ENCODE data around the gene CHKB.

The CHKB gene

GRCh38 chr22:50550395-50550794 is 32.3 kb downstream of the CHKB start:
- no peak for TF ChIP-seq POLR2AphosphoS5 (IDR thresholded peaks at IDR 0.05; ENCODE audit: low read depth, low read length)
- TF ChIP-seq SIN3A (IDR thresholded peaks at IDR 0.05; ENCODE audit: borderline replicate concordance, insufficient read depth, low read length) = no peak
- TF ChIP-seq TAF1 (IDR thresholded peaks at IDR 0.05; ENCODE audit: borderline replicate concordance, insufficient read depth, low read length) = no peak
- TF ChIP-seq REST (IDR thresholded peaks at IDR 0.05; ENCODE audit: insufficient read depth in 1 of 2, low read depth in 2 of 2, low read length in 2 of 2) = no peak
- TF ChIP-seq FOXP2 (optimal IDR thresholded peaks at IDR 0.05; ENCODE audit: borderline replicate concordance, extremely low read depth, extremely low read length, insufficient read depth) = no peak

GRCh38 chr22:50548921-50549790 is 33.5 kb downstream of the CHKB start:
- TF ChIP-seq FOXP2 (optimal IDR thresholded peaks at IDR 0.05; ENCODE audit: borderline replicate concordance, extremely low read depth, extremely low read length, insufficient read depth) (no peak), REST (IDR thresholded peaks at IDR 0.05; ENCODE audit: insufficient read depth in 1 of 2, low read depth in 2 of 2, low read length in 2 of 2) (no peak), SIN3A (IDR thresholded peaks at IDR 0.05; ENCODE audit: borderline replicate concordance, insufficient read depth, low read length) (no peak), TAF1 (IDR thresholded peaks at IDR 0.05; ENCODE audit: borderline replicate concordance, insufficient read depth, low read length) (no peak), POLR2AphosphoS5 (IDR thresholded peaks at IDR 0.05; ENCODE audit: low read depth, low read length) (no peak)

- TF ChIP-seq REST (IDR thresholded peaks at IDR 0.05; ENCODE audit: insufficient read depth in 1 of 2, low read depth in 2 of 2, low read length in 2 of 2) (no peak), FOXP2 (optimal IDR thresholded peaks at IDR 0.05; ENCODE audit: borderline replicate concordance, extremely low read depth, extremely low read length, insufficient read depth) (no peak), SIN3A (IDR thresholded peaks at IDR 0.05; ENCODE audit: borderline replicate concordance, insufficient read depth, low read length) (no peak), TAF1 (IDR thresholded peaks at IDR 0.05; ENCODE audit: borderline replicate concordance, insufficient read depth, low read length) (no peak), POLR2AphosphoS5 (IDR thresholded peaks at IDR 0.05; ENCODE audit: low read depth, low read length) (no peak)
Measured at GRCh38 chr22:50548040-50548920, 34.4 kb downstream of the CHKB start.

- TF ChIP-seq POLR2AphosphoS5 (IDR thresholded peaks at IDR 0.05; ENCODE audit: low read depth, low read length) (no peak), SIN3A (IDR thresholded peaks at IDR 0.05; ENCODE audit: borderline replicate concordance, insufficient read depth, low read length) (no peak), FOXP2 (optimal IDR thresholded peaks at IDR 0.05; ENCODE audit: borderline replicate concordance, extremely low read depth, extremely low read length, insufficient read depth) (no peak)
Measured at GRCh38 chr22:50547263-50547985, 35.2 kb downstream of the CHKB start.
